GM12874 (cell line): ENCODE measurements around the gene MYOG.

ENCODE experiments used
- TF ChIP-seq, protein P1 (sequence below): IDR thresholded peaks from 2 replicates; pipeline ENCODE4 v1.5.1; 2011; ENCODE audit warnings: low read depth, mild to moderate bottlenecking, control low read depth, low read length, moderate library complexity; ENCODE audit not compliant: insufficient read depth

The MYOG gene

GRCh38 chr1:203084588-203085527 lies 954 bp downstream of the MYOG start:
- TF ChIP-seq, protein P1, sequence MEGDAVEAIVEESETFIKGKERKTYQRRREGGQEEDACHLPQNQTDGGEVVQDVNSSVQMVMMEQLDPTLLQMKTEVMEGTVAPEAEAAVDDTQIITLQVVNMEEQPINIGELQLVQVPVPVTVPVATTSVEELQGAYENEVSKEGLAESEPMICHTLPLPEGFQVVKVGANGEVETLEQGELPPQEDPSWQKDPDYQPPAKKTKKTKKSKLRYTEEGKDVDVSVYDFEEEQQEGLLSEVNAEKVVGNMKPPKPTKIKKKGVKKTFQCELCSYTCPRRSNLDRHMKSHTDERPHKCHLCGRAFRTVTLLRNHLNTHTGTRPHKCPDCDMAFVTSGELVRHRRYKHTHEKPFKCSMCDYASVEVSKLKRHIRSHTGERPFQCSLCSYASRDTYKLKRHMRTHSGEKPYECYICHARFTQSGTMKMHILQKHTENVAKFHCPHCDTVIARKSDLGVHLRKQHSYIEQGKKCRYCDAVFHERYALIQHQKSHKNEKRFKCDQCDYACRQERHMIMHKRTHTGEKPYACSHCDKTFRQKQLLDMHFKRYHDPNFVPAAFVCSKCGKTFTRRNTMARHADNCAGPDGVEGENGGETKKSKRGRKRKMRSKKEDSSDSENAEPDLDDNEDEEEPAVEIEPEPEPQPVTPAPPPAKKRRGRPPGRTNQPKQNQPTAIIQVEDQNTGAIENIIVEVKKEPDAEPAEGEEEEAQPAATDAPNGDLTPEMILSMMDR, result peak; percentile 84

DNA sequence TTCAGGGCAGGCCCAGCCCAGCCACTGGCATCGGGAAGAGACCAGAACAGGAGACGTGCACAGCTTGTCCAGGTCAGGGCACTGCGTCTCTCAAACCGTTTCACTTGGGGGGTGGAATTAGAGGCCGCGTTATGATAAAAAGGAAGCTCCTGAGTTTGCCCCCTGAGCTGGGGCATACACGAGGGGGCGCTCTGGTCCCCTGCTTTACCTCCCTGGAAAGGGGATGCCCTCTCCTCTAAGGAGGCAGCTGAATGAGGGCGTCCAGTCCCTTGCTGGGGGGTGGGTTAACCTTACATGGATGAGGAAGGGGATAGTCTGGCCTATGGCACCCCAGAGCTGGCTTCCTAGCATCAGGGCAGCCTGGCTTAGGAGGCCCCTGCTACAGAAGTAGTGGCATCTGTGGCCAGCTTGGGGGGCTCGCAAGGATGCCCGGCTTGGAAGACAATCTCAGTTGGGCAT lies 2.3 kb downstream of the MYOG start:
- TF ChIP-seq, protein P1, result no peak

GRCh38 chr1:203082571-203083462 lies 3.0 kb downstream of the MYOG start:
- TF ChIP-seq, protein P1, result no peak

DNA sequence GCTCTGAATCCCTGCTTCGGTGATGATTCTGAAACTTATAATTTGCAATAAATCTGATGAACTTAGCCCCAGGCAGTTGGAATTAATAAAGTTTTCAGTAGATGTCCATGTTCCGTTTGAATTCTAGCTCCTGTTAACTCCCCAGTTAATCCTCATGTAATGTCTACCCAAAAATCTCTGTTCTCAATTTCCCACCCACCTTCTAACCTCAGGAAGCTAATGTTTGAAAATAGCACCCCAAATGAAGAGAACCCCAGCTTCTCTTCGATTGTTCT lies 3.6 kb downstream of the MYOG start:
- TF ChIP-seq, protein P1, result no peak

- TF ChIP-seq, protein P1, result no peak
Observed at GRCh38 chr1:203081465-203082230, 4.2 kb downstream of the MYOG start.

DNA sequence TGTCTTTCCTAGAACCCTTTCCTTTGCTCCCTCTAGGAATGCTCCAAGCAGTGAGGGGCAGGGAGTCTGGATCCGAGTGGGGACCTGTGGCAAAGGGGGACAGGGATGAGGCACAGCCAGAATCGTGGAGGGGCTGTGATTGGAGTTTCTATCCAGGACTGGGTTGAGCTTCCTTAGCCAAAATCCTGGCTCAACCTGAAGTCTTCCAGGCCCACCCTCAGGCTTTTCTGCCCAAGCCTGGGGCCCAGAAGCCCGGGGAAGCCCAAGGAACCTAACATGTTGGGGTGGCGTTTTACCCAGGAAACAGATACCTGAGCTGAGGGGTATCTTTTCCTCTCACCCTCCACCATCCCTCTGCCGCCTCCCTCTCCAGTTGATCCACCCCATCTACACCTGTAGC lies 5.4 kb downstream of the MYOG start:
- TF ChIP-seq, protein P1, result no peak
